H1 (cell line): ENCODE measurements around the gene ENPP1. TPM values are rescaled to one million over a fixed set of nuclear protein-coding genes. Genes with fewer than 3 reads are reported as not detected.
A peak's percentile ranks its signal among the peaks of the same experiment; 100 is the strongest.

ENCODE experiments used
- CTCF ChIA-PET: fragments of 300-600 bp; sonication (Branson Sonifier 250); formaldehyde crosslinking; loops from one replicate; lab custom pipeline; 2021; ENCODE audit not compliant: partially characterized antibody; lab: Charles Lee
- POLR2A ChIA-PET: fragments of 300-600 bp; sonication (Branson Sonifier 250); formaldehyde crosslinking; loops from one replicate; lab custom pipeline; 2021; ENCODE audit warnings: inconsistent platforms; ENCODE audit not compliant: partially characterized antibody; lab: Charles Lee
- DNase-seq, 2 experiments: peaks; one replicate each; pipeline versions ENCODE4 v3.0.0 to v3.0.0-alpha.2; 2010 to 2022; ENCODE audit warnings: low spot score in 2 of 2, low read depth in 1 of 2, mixed read lengths in 1 of 2
- FAIRE-seq: peaks from 2 replicates; lab custom pipeline; 2011; peaks lifted over from hg19 to GRCh38; lab: Jason Lieb, UNC
- H2AFZ ChIP-seq: 2 replicates; pipeline ENCODE4 v1.8.1; 2012; ENCODE audit warnings: low read length, inconsistent platforms
- H2AK5ac ChIP-seq: 2 replicates; pipeline ENCODE4 v1.6.1; 2013; ENCODE audit warnings: low read depth, low read length
- H2BK120ac ChIP-seq: replicated peaks from 2 replicates; pipeline ENCODE3; 2013; ENCODE audit warnings: low read depth, low read length, inconsistent platforms
- H2BK12ac ChIP-seq: 2 replicates; pipeline ENCODE4 v1.6.1; 2013; ENCODE audit warnings: low read depth, low read length
- H2BK15ac ChIP-seq: 2 replicates; pipeline ENCODE4 v1.6.1; 2013; ENCODE audit warnings: low read length
- H2BK20ac ChIP-seq: 2 replicates; pipeline ENCODE4 v1.6.1; 2013; ENCODE audit warnings: low read length
- H2BK5ac ChIP-seq: 2 replicates; pipeline ENCODE4 v1.6.1; 2013; ENCODE audit warnings: low read depth, low read length
- H3K14ac ChIP-seq: 2 replicates; pipeline ENCODE4 v1.6.1; 2013; ENCODE audit warnings: inconsistent platforms; ENCODE audit not compliant: insufficient read length
- H3K18ac ChIP-seq: 2 replicates; pipeline ENCODE4 v1.6.1; 2013; ENCODE audit warnings: low read length; ENCODE audit errors: extremely low read depth
- H3K23ac ChIP-seq: 2 replicates; pipeline ENCODE4 v1.6.1; 2013; ENCODE audit warnings: inconsistent platforms; ENCODE audit not compliant: insufficient read length
- H3K23me2 ChIP-seq: 2 replicates; pipeline ENCODE4 v1.6.1; 2013; ENCODE audit warnings: low read depth, low read length
- H3K27ac ChIP-seq: 2 replicates; pipeline ENCODE4 v1.6.1; 2011; ENCODE audit warnings: low read depth, low read length, inconsistent platforms
- H3K27me3 ChIP-seq, 4 experiments: replicated peaks in 1 of 4; 1 replicate in 1 of 4; 2 replicates in 3 of 4; pipeline versions ENCODE4 v1.6.1 to v1.8.1; 2011 to 2013; ENCODE audit warnings: low read length in 3 of 4, mild to moderate bottlenecking in 3 of 4, inconsistent platforms in 2 of 4, mixed read lengths in 2 of 4, moderate library complexity in 1 of 4; ENCODE audit not compliant: control insufficient read depth in 3 of 4, insufficient read depth in 3 of 4; ENCODE audit errors: extremely low read depth in 1 of 4
- H3K36me3 ChIP-seq, 4 experiments: 2 replicates each; pipeline versions ENCODE4 v1.6.1 to v1.8.1; 2011 to 2013; ENCODE audit warnings: mild to moderate bottlenecking in 4 of 4, low read length in 3 of 4, moderate library complexity in 2 of 4, control low read depth in 1 of 4, inconsistent platforms in 1 of 4; ENCODE audit not compliant: insufficient read depth in 4 of 4, control insufficient read depth in 2 of 4
- H3K4ac ChIP-seq: replicated peaks from 2 replicates; pipeline ENCODE3; 2013; ENCODE audit warnings: low read length, low read depth, mixed read lengths, inconsistent platforms; ENCODE audit not compliant: insufficient read length
- H3K4me1 ChIP-seq, 4 experiments: replicated peaks in 1 of 4; 1 replicate in 1 of 4; 2 replicates in 3 of 4; pipeline versions ENCODE4 v1.6.1 to v1.8.1; 2011 to 2013; ENCODE audit warnings: low read length in 3 of 4, inconsistent platforms in 2 of 4, mixed read lengths in 1 of 4; ENCODE audit not compliant: insufficient read depth in 4 of 4, control insufficient read depth in 3 of 4
- H3K4me2 ChIP-seq, 2 experiments: 2 replicates each; pipeline versions ENCODE4 v1.6.1 to v1.8.1; 2011 to 2013; ENCODE audit warnings: low read depth in 2 of 2, low read length in 2 of 2, control low read depth in 1 of 2, inconsistent platforms in 1 of 2, mild to moderate bottlenecking in 1 of 2; ENCODE audit not compliant: insufficient read depth in 1 of 2
- H3K4me3 ChIP-seq, 4 experiments: fragments of 200-600, 300-600 bp in 1 of 4; sonication (generic), shearing (Covaris generic), sonication (Bioruptor Twin) in 1 of 4; 2 replicates each; pipeline versions ENCODE4 v1.5.1 to v1.8.1; 2011 to 2016; ENCODE audit warnings: low read length in 4 of 4, low read depth in 3 of 4, control low read depth in 2 of 4, inconsistent platforms in 2 of 4, mild to moderate bottlenecking in 2 of 4, mixed read lengths in 1 of 4, moderate library complexity in 1 of 4; ENCODE audit not compliant: insufficient read depth in 2 of 4; ENCODE audit errors: extremely low read depth in 1 of 4
- H3K56ac ChIP-seq: replicated peaks from 2 replicates; pipeline ENCODE3; 2013; ENCODE audit warnings: low read depth, mild to moderate bottlenecking, mixed read lengths, low read length, inconsistent platforms; ENCODE audit not compliant: insufficient read length
- H3K79me1 ChIP-seq: 2 replicates; pipeline ENCODE4 v1.6.1; 2013; ENCODE audit warnings: low read depth, low read length, control low read depth
- H3K79me2 ChIP-seq, 2 experiments: 2 replicates each; pipeline versions ENCODE4 v1.6.1 to v1.8.1; 2012 to 2013; ENCODE audit warnings: low read length in 2 of 2, mild to moderate bottlenecking in 2 of 2, inconsistent platforms in 1 of 2; ENCODE audit not compliant: insufficient read depth in 2 of 2, control insufficient read depth in 1 of 2
- H3K9ac ChIP-seq, 4 experiments: replicated peaks in 1 of 4; 1 replicate in 1 of 4; 2 replicates in 3 of 4; pipeline versions ENCODE4 v1.6.1 to v1.8.1; 2011 to 2013; ENCODE audit warnings: low read depth in 3 of 4, low read length in 3 of 4, control low read depth in 2 of 4, mild to moderate bottlenecking in 2 of 4, moderate library complexity in 2 of 4, inconsistent platforms in 1 of 4; ENCODE audit errors: extremely low read depth in 1 of 4
- H3K9me3 ChIP-seq, 2 experiments: 2 replicates each; pipeline versions ENCODE4 v1.6.1 to v1.8.1; 2012 to 2013; ENCODE audit warnings: mild to moderate bottlenecking in 2 of 2, moderate library complexity in 2 of 2, control low read depth in 1 of 2, inconsistent platforms in 1 of 2, low read depth in 1 of 2, low read length in 1 of 2, mixed read lengths in 1 of 2; ENCODE audit not compliant: insufficient read depth in 2 of 2
- H4K20me1 ChIP-seq, 2 experiments: replicated peaks in 1 of 2; 2 replicates each; pipeline versions ENCODE3 to v1.8.1; 2011 to 2013; ENCODE audit warnings: inconsistent platforms in 2 of 2, low read length in 2 of 2, mild to moderate bottlenecking in 1 of 2; ENCODE audit not compliant: insufficient read depth in 2 of 2, control insufficient read depth in 1 of 2
- H4K5ac ChIP-seq: 2 replicates; pipeline ENCODE4 v1.6.1; 2013; ENCODE audit warnings: low read length, low read depth, mixed read lengths, inconsistent platforms; ENCODE audit not compliant: insufficient read length
- H4K8ac ChIP-seq: 2 replicates; pipeline ENCODE4 v1.8.0; 2013; ENCODE audit warnings: mild to moderate bottlenecking, moderate library complexity, low read length, inconsistent platforms; ENCODE audit not compliant: insufficient read depth; ENCODE audit errors: extremely low read depth
- H4K91ac ChIP-seq: replicated peaks from 2 replicates; pipeline ENCODE3; 2013; ENCODE audit warnings: low read length, mixed read lengths, inconsistent platforms; ENCODE audit not compliant: insufficient read length
- ASH2L ChIP-seq: fragments of 200-600, 300-600 bp; sonication (generic); IDR thresholded peaks from one replicate; pipeline ENCODE4 v1.7.1; 2017; ENCODE audit warnings: low read length
- ATF2 ChIP-seq: IDR thresholded peaks from 2 replicates; pipeline ENCODE4 v1.6.1; 2012; ENCODE audit warnings: low read length, inconsistent platforms
- CBX8 ChIP-seq: fragments of 300-800, 300-1000 bp; sonication (generic); IDR thresholded peaks from 2 replicates; pipeline ENCODE4 v1.7.1; 2016; ENCODE audit warnings: low read depth, low read length, borderline replicate concordance
- CHD2 ChIP-seq: IDR thresholded peaks from 2 replicates; pipeline ENCODE4 v1.6.1; 2012; ENCODE audit warnings: low read length, improper control_type of control experiment
- CREB1 ChIP-seq: IDR thresholded peaks from 2 replicates; pipeline ENCODE4 v1.6.1; 2012; ENCODE audit warnings: inconsistent platforms
- EP300 ChIP-seq, 2 experiments: IDR thresholded peaks; 1 replicate in 1 of 2; 2 replicates in 1 of 2; pipeline ENCODE4 v1.6.1; 2011 to 2012; ENCODE audit warnings: low read depth in 2 of 2, low read length in 2 of 2, mild to moderate bottlenecking in 2 of 2, borderline replicate concordance in 1 of 2, inconsistent platforms in 1 of 2, moderate library complexity in 1 of 2
- EZH2 ChIP-seq: fragments of 200-600 bp; sonication (generic); IDR thresholded peaks from 2 replicates; pipeline ENCODE4 v1.7.1; 2012; ENCODE audit warnings: low read depth, mild to moderate bottlenecking, moderate library complexity, low read length, inconsistent platforms; ENCODE audit not compliant: severe bottlenecking
- HDAC6 ChIP-seq: IDR thresholded peaks from one replicate; pipeline ENCODE4 v1.7.1; 2012; ENCODE audit warnings: low read depth, mild to moderate bottlenecking, inconsistent platforms, low read length, moderate library complexity
- KDM1A ChIP-seq: fragments of 200-600, 300-600 bp; sonication (generic); IDR thresholded peaks from 2 replicates; pipeline ENCODE4 v1.7.1; 2016; ENCODE audit warnings: mild to moderate bottlenecking, low read length, borderline replicate concordance
- POLR2A ChIP-seq, 2 experiments: IDR thresholded peaks; 1 replicate in 1 of 2; 2 replicates in 1 of 2; pipeline ENCODE4 v1.6.1; 2011; ENCODE audit warnings: low read depth in 2 of 2, low read length in 2 of 2, mild to moderate bottlenecking in 2 of 2; ENCODE audit errors: control extremely low read depth in 1 of 2
- RBBP5 ChIP-seq: IDR thresholded peaks from 2 replicates; pipeline ENCODE4 v1.7.1; 2012; ENCODE audit warnings: low read depth, mild to moderate bottlenecking, inconsistent platforms, low read length, moderate library complexity, borderline replicate concordance
- SAP30 ChIP-seq: fragments of 300-600 bp; sonication (generic); IDR thresholded peaks from 2 replicates; pipeline ENCODE4 v1.7.1; 2012; ENCODE audit warnings: low read length, moderate library complexity, mild to moderate bottlenecking, inconsistent platforms; ENCODE audit not compliant: insufficient read depth, insufficient replicate concordance
- SUZ12 ChIP-seq: fragments of 200-600 bp; sonication (generic); IDR thresholded peaks from 2 replicates; pipeline ENCODE4 v1.6.1; 2012; ENCODE audit warnings: mild to moderate bottlenecking, inconsistent platforms, low read length, moderate library complexity, mixed read lengths
- WGBS, 2 experiments: shearing (Covaris generic) in 1 of 2; methylation state at CpG; one replicate each; pipeline versions ENCODE4 v1.1.6 to v1.1.7; 2013 to 2015; ENCODE audit warnings: low lambda C conversion rate in 2 of 2, mixed read lengths in 2 of 2, inconsistent platforms in 1 of 2, low coverage in 1 of 2, missing lambda C conversion rate in 1 of 2; ENCODE audit not compliant: insufficient replicate concordance in 2 of 2, insufficient coverage in 1 of 2, insufficient read length in 1 of 2; ENCODE audit errors: extremely low coverage in 1 of 2, missing lambda C conversion rate in 1 of 2; 5-methylcytosine and 5-hydroxymethylcytosine counted together
- polyA plus RNA-seq, 7 experiments: library from polyadenylated mRNA; depleted of rRNA in 3 of 7; stranded (reverse) in 5 of 7; unstranded in 2 of 7; fragments of >200 nt in 5 of 7; fragments of 200-250 nt in 2 of 7; gene quantifications; 1 replicate in 5 of 7; 2 replicates in 1 of 7; 4 replicates in 1 of 7; pipeline versions ENCODE4 v1.2.1 to v1.2.3, GENCODE V29; 2011 to 2013; ENCODE audit warnings: missing spikeins in 2 of 7, mixed read lengths in 2 of 7
- total RNA-seq: library from RNA; stranded (reverse); fragmentation: NEBNext Ultra II Directional; extraction: Animal tissue kit (Norgen Biotek cat#: 25700); gene quantifications from 2 replicates; pipeline ENCODE4 v1.2.1, GENCODE V29; 2021

Gene ENPP1
- total and polyA plus RNA-seq, 2 of the 8 experiments (the other 6 are each of a cell fraction or from before 2014, with no cell fraction given) = 10.1 to 39.1 TPM

GRCh38 chr6:131791476-131791875 lies 16.3 kb upstream of the ENPP1 start:
- no peaks in the 10 kb centered on the region for H3K9me3 ChIP-seq
- H2BK15ac ChIP-seq = no peak overlapping the region
- H3K18ac ChIP-seq = no peak overlapping the region
- no peak for FAIRE-seq
- no peak overlapping the region for H2AFZ ChIP-seq
- 0 out of 7 replicates have a peak, but pooled peaks cover 0 to 2% (median 0%) of the 10 kb centered on the region in 4 experiments for H3K4me1 ChIP-seq
- peak overlapping the region; percentile 55; the same call in 1 of the 2 replicates for H2BK20ac ChIP-seq
- DNase-seq = no peak
- no peak overlapping the region for H2BK12ac ChIP-seq
- no peak overlapping the region for H4K8ac ChIP-seq
- H2AK5ac ChIP-seq = no peak overlapping the region
- no peaks in the 10 kb centered on the region for H3K36me3 ChIP-seq
- no peaks in the 10 kb centered on the region for H3K79me1 ChIP-seq
- H2BK5ac ChIP-seq = no peak overlapping the region
- H3K4ac ChIP-seq = no peak overlapping the region
- CTCF ChIA-PET = interaction anchor here (0.7 to 3.9 kb wide), 11 partner anchors 9 to 156 kb away, joined by 3 to 18 read pairs (median 5); no protein-coding TSS in a partner anchor
- H3K27ac ChIP-seq = no peak overlapping the region
- WGBS, 2 experiments = 80% methylated on average over 5 of the region's 5 CpGs; no CpG with 5 or more reads in 1 of the 2 experiments
- no peak overlapping the region for H4K5ac ChIP-seq
- no peak overlapping the region for H3K4me2 ChIP-seq
- no peak overlapping the region for H3K56ac ChIP-seq
- no peaks in the 10 kb centered on the region for H3K79me2 ChIP-seq
- no peak overlapping the region for H3K4me3 ChIP-seq
- no peak overlapping the region for H3K23ac ChIP-seq
- H2BK120ac ChIP-seq = no peak overlapping the region
- H4K20me1 ChIP-seq = no peaks in the 10 kb centered on the region
- no peaks in the 10 kb centered on the region for H3K27me3 ChIP-seq
- no peaks in the 10 kb centered on the region for H3K23me2 ChIP-seq
- no peak overlapping the region for H3K14ac ChIP-seq
- H4K91ac ChIP-seq = peak overlapping the region; percentile 83
- no peak overlapping the region for H3K9ac ChIP-seq
- POLR2A ChIA-PET = interaction anchor here (0.6 kb wide), 1 partner anchor 13 kb away, joined by 4 read pairs; no protein-coding TSS in a partner anchor
- no peak for TF ChIP-seq EP300 (IDR thresholded peaks at IDR 0.05; ENCODE audit: borderline replicate concordance in 1 of 2, low read depth in 2 of 2, low read length in 2 of 2)
- no peak for TF ChIP-seq CHD2
- TF ChIP-seq SUZ12 = no peak
- TF ChIP-seq RBBP5 = no peak
- TF ChIP-seq KDM1A = no peak
- TF ChIP-seq CREB1 = no peak
- no peak for TF ChIP-seq ATF2
- TF ChIP-seq SAP30 = no peak
- no peak for TF ChIP-seq HDAC6
- no peak for TF ChIP-seq ASH2L
- no peak for TF ChIP-seq POLR2A (IDR thresholded peaks at IDR 0.05; ENCODE audit: control extremely low read depth in 1 of 2, low read depth in 2 of 2, low read length in 2 of 2)
- TF ChIP-seq CBX8 = no peak
- no peak for TF ChIP-seq EZH2
